Activated CD4-positive, alpha-beta T cell treated with anti-CD3 and anti-CD28 coated beads for 36 hours (primary cell): ENCODE results near the gene MED13. TPM values are rescaled to one million over a fixed set of nuclear protein-coding genes. Genes with fewer than 3 reads are reported as not detected.
"Not testable (repeated sequence)": the region's sequence is repeated elsewhere in the genome, so short reads cannot be mapped to it uniquely, and the experiment has no call there.

Experiments
- ATAC-seq: fragments of 200-7000 bp; cut with Tn5 transposase; one replicate; pipeline ENCODE4 v1.10.0; 2021; ENCODE audit warnings: mild to moderate bottlenecking, moderate library complexity
- CTCF ChIA-PET: fragments of 350-600 bp; sonication (Branson Sonifier 250); formaldehyde crosslinking; loops from one replicate; lab custom pipeline; 2021; ENCODE audit warnings: antibody characterized with exemption; lab: Charles Lee
- POLR2A ChIA-PET: fragments of 350-600 bp; sonication (Branson Sonifier 250); formaldehyde crosslinking; loops from one replicate; lab custom pipeline; 2021; ENCODE audit warnings: antibody characterized with exemption, inconsistent platforms; lab: Charles Lee
- DNase-seq: peaks from one replicate; pipeline ENCODE4 v3.0.0-alpha.2; 2020
- H3K27ac Mint-ChIP-seq: one replicate; pipeline ENCODE4 v1.8.0; 2021; ENCODE audit warnings: mixed read lengths
- H3K27me3 Mint-ChIP-seq: one replicate; pipeline ENCODE4 v1.8.0; 2021; ENCODE audit warnings: mixed read lengths
- H3K36me3 Mint-ChIP-seq: one replicate; pipeline ENCODE4 v1.8.0; 2021; ENCODE audit warnings: low read depth, mixed read lengths
- H3K4me1 Mint-ChIP-seq: one replicate; pipeline ENCODE4 v1.8.0; 2021; ENCODE audit warnings: mixed read lengths
- H3K4me3 Mint-ChIP-seq: one replicate; pipeline ENCODE4 v1.8.0; 2021; ENCODE audit warnings: mild to moderate bottlenecking, moderate library complexity, mixed read lengths
- H3K9me3 Mint-ChIP-seq: one replicate; pipeline ENCODE4 v1.8.0; 2021; ENCODE audit warnings: low read depth, mixed read lengths
- intact Hi-C, 2 experiments: fragments of 100-400 bp; cut with DNase I in 1 of 2; cut with micrococcal nuclease in 1 of 2; formaldehyde crosslinking; loops; one replicate each; pipeline versions ENCODE4 v1.14.2 to v1.15.1; 2022 to 2024; cut with DNase I, micrococcal nuclease
- total RNA-seq, 2 experiments: library from RNA; stranded (reverse); gene quantifications; one replicate each; pipeline ENCODE4 v1.2.3, GENCODE V29; 2021

Gene MED13
- total RNA-seq, 2 experiments from 2014 or later = 33.7 to 49.8 TPM

DNA sequence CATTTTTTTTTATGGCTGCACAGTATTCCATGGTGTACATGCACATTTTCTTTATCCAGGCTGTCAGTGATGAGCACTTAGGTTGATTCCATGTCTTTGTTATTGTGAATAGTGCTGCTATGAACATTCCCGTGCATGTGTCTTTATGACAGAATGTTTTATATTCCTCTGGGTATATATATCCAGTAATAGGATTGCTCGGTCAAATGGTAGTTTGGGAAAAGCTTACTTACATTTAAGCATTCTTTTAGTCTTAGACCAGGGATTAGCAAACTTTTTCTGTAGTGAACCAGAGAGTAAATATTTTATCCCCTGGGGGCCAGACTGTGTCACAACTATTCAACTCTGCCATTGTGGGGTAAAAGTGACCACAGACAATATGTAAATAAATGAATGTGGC is 40.2 kb downstream of the MED13 start:
- ChIA-PET CTCF (no interaction called here), POLR2A (no interaction called here)
- H3K36me3 Mint-ChIP-seq = peaks cover 56% of the 10 kb centered on the region
- no peak overlapping the region for H3K27ac Mint-ChIP-seq
- no peak for DNase-seq
- H3K4me3 Mint-ChIP-seq = no peak overlapping the region
- no peak for ATAC-seq
- peaks cover 15% of the 10 kb centered on the region for H3K4me1 Mint-ChIP-seq
- H3K9me3 Mint-ChIP-seq = no peaks in the 10 kb centered on the region
- intact Hi-C loops = loop anchor here in 1 of 2 experiments (1.0 kb wide), 1 partner anchor 16 kb away; no protein-coding TSS in a partner anchor
- no peaks in the 10 kb centered on the region for H3K27me3 Mint-ChIP-seq

DNA sequence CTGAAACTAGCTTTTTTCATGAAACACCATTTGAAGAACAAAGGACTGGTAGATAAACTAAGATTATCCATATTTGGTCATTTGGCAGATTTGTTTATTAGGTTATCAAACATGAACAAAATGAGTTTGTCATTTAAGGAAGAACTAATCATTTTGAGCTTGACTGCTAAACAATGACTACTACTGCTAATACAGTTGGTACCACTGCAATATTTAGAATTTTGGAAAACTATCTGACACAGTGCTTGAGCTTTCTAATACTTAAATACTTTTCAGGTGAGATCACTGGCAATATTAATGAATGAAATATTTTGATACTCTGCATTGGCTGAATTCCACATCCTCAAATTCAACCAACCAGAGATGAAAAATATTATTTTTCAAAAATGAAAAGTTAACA is 47.2 kb downstream of the MED13 start:
- no peak overlapping the region for H3K4me3 Mint-ChIP-seq
- H3K9me3 Mint-ChIP-seq = no peaks in the 10 kb centered on the region
- H3K4me1 Mint-ChIP-seq = no peaks in the 10 kb centered on the region
- no peaks in the 10 kb centered on the region for H3K27me3 Mint-ChIP-seq
- ATAC-seq (no peak), DNase-seq (no peak)
- CTCF ChIA-PET = interaction anchor here (0.7 kb wide), 1 partner anchor 83 kb away, joined by 3 read pairs; no protein-coding TSS in a partner anchor
- intact Hi-C loops = no loop called here
- peaks cover 30% of the 10 kb centered on the region for H3K36me3 Mint-ChIP-seq
- POLR2A ChIA-PET = no interaction called here
- no peak overlapping the region for H3K27ac Mint-ChIP-seq

GRCh38 chr17:62017496-62017895 is 47.6 kb downstream of the MED13 start:
- Mint-ChIP-seq H3K4me1 (no peaks in the 10 kb centered on the region), H3K4me3 (no peak overlapping the region), H3K36me3 (peaks cover 30% of the 10 kb centered on the region), H3K9me3 (no peaks in the 10 kb centered on the region), H3K27me3 (no peaks in the 10 kb centered on the region), H3K27ac (no peak overlapping the region)
- CTCF ChIA-PET = interaction anchor here (0.7 kb wide), 1 partner anchor 84 kb away, joined by 3 read pairs; no protein-coding TSS in a partner anchor
- POLR2A ChIA-PET = no interaction called here
- intact Hi-C loops = no loop called here
- ATAC-seq (no peak), DNase-seq (no peak)

GRCh38 chr17:62014526-62014925 is 50.6 kb downstream of the MED13 start:
- H3K9me3 Mint-ChIP-seq = no peaks in the 10 kb centered on the region
- no peak overlapping the region for H3K27ac Mint-ChIP-seq
- ATAC-seq (no peak), DNase-seq (no peak)
- peaks cover 40% of the 10 kb centered on the region for H3K36me3 Mint-ChIP-seq
- CTCF ChIA-PET = no interaction called here
- H3K27me3 Mint-ChIP-seq = no peaks in the 10 kb centered on the region
- POLR2A ChIA-PET = no interaction called here
- H3K4me3 Mint-ChIP-seq = no peak overlapping the region
- peaks cover 5% of the 10 kb centered on the region for H3K4me1 Mint-ChIP-seq
- intact Hi-C loops = no loop called here

GRCh38 chr17:62009220-62009619 is 55.9 kb downstream of the MED13 start:
- peaks cover 27% of the 10 kb centered on the region for H3K4me1 Mint-ChIP-seq
- intact Hi-C loops = loop anchor here in 1 of 2 experiments (1.0 kb wide), 1 partner anchor 15 kb away; no protein-coding TSS in a partner anchor
- POLR2A ChIA-PET = no interaction called here
- H3K27ac Mint-ChIP-seq = no peak overlapping the region
- no peak overlapping the region for H3K4me3 Mint-ChIP-seq
- ATAC-seq = no peak
- CTCF ChIA-PET = no interaction called here
- no peak for DNase-seq
- H3K27me3 Mint-ChIP-seq = no peaks in the 10 kb centered on the region
- no peaks in the 10 kb centered on the region for H3K9me3 Mint-ChIP-seq
- peaks cover 58% of the 10 kb centered on the region for H3K36me3 Mint-ChIP-seq

DNA sequence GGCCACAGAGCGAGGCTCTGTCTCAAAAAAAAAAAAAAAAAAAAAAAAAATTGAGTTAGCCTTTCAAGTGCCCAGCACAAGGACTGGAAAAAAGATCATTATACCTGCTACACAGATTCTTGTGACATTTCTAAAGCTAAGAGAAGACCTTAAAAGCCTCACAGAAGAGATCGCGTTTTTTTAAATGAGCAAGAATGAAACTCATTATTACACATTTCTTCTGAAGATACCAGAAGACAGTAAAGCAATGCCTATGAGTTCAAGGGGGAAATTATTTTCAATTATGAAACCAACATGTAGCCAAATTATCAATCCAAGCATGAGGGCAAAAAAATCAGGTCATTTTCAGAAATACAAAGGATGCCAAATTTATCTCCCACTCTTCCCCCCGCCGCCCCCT is 56.8 kb downstream of the MED13 start:
- DNase-seq (no peak), ATAC-seq (peak; percentile 90)
- peaks cover 58% of the 10 kb centered on the region for H3K36me3 Mint-ChIP-seq
- peak overlapping the region; percentile 37 for H3K27ac Mint-ChIP-seq
- CTCF ChIA-PET = no interaction called here
- POLR2A ChIA-PET = no interaction called here
- no peak overlapping the region for H3K4me3 Mint-ChIP-seq
- H3K27me3 Mint-ChIP-seq = no peaks in the 10 kb centered on the region
- no peaks in the 10 kb centered on the region for H3K9me3 Mint-ChIP-seq
- intact Hi-C loops = no loop called here
- peaks cover 29% of the 10 kb centered on the region for H3K4me1 Mint-ChIP-seq

DNA sequence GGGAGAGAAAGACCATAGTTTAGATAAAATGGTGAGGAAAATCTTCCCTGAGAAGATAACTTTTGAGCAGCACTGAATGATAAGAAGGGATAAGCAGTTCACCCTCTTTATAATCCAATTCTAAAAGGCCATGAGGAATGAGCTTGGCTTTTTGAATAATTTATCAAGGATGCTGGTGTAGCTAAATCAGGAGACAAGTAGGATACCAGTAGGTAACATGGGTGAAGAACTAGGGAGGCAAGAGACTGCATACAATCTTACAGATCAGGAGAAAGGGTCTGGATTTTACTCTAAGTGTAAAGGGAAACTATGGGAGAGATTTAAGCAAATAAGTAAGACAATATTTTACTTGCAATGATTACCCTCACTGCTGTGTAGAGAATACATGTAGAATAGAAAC is 60.7 kb downstream of the MED13 start:
- ChIA-PET CTCF (interaction anchor here (1.1 kb wide), 1 partner anchor 28 kb away, joined by 3 read pairs; no protein-coding TSS in a partner anchor), POLR2A (no interaction called here)
- Mint-ChIP-seq H3K4me1 (peaks cover 38% of the 10 kb centered on the region), H3K9me3 (no peaks in the 10 kb centered on the region), H3K27ac (no peak overlapping the region), H3K36me3 (peaks cover 35% of the 10 kb centered on the region), H3K27me3 (no peaks in the 10 kb centered on the region), H3K4me3 (no peak overlapping the region)
- intact Hi-C loops = no loop called here
- ATAC-seq (no peak), DNase-seq (no peak)

DNA sequence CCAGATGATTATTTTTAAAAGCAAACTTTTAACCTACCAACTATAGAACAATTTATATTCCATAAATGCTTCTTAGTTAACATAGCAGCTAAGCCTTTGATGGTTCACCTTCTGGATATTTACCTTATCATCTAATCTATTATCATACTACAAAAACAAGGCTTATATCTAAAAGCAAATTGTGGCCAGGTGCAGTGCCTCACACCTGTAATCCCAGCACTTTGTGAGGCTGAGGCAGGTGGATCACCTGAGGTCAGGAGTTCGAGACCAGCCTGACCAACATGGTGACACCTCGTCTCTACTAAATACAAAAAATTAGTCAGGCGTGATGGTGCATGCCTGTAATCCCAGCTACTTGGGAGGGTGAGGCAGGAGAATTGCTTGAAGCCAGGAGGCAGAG is 61.9 kb downstream of the MED13 start:
- H3K27ac Mint-ChIP-seq, H3K27me3 Mint-ChIP-seq, ATAC-seq, POLR2A ChIA-PET, CTCF ChIA-PET, intact Hi-C loops, H3K9me3 Mint-ChIP-seq, H3K4me3 Mint-ChIP-seq, DNase-seq: not testable (repeated sequence)
- peaks cover 32% of the 10 kb centered on the region for H3K4me1 Mint-ChIP-seq
- peaks cover 27% of the 10 kb centered on the region for H3K36me3 Mint-ChIP-seq

- ATAC-seq = no peak
- no peaks in the 10 kb centered on the region for H3K9me3 Mint-ChIP-seq
- no peak overlapping the region for H3K27ac Mint-ChIP-seq
Observed at GRCh38 chr17:62001105-62001504, 64.0 kb downstream of the MED13 start.

DNA sequence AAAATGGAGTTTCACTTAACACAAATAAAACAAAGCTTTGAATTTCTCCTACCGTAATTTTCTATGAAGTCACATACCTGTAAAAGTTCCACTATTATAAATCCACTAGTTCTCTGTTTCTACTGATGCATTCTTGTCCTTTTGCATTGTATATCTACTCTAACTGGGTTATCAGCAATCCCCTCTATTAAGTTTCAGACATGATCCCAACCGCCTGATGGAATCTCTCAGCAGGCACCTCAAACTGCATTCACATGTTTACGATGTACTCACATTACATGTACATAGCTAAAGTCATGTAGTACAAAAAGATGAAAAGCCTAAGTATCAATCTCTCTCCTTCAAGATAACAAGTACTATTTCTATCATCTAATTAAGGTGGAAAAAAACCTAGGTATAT is 64.9 kb downstream of the MED13 start:
- ATAC-seq (no peak), DNase-seq (no peak)
- peaks cover 15% of the 10 kb centered on the region for H3K36me3 Mint-ChIP-seq
- intact Hi-C loops = no loop called here
- H3K4me3 Mint-ChIP-seq = no peak overlapping the region
- H3K27ac Mint-ChIP-seq = no peak overlapping the region
- ChIA-PET POLR2A (interaction anchor here (1.2 kb wide), 1 partner anchor 31 kb away, joined by 4 read pairs; no protein-coding TSS in a partner anchor), CTCF (no interaction called here)
- no peaks in the 10 kb centered on the region for H3K9me3 Mint-ChIP-seq
- peaks cover 30% of the 10 kb centered on the region for H3K4me1 Mint-ChIP-seq
- no peaks in the 10 kb centered on the region for H3K27me3 Mint-ChIP-seq

More at GRCh38 chr17:62001105-62001504, 64.0 kb downstream of the MED13 start:
- no peak overlapping the region for H3K4me3 Mint-ChIP-seq
- intact Hi-C loops = no loop called here
- ChIA-PET POLR2A (no interaction called here), CTCF (no interaction called here)
- DNase-seq = no peak
- peaks cover 19% of the 10 kb centered on the region for H3K36me3 Mint-ChIP-seq
- no peaks in the 10 kb centered on the region for H3K27me3 Mint-ChIP-seq
- peaks cover 32% of the 10 kb centered on the region for H3K4me1 Mint-ChIP-seq

DNA sequence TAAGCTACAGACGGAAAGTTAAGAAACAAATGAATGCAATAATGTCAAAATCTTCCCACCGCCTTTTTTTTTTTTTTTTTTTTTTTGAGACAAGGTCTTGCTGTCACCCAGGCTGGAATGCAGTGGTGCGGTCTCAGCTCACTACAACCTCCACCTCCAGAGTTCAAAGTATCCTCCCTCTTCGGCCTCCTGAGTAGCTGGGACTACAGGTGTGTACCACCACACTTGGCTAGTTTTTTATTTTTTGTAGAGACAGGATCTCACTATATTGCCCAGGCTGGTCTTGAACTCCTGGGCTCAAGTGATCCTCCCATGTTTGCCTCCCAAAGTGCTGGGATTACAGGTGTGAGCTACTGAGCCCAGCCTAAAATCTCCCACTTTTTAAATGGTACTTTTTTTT is 66.5 kb downstream of the MED13 start:
- H3K27ac Mint-ChIP-seq, H3K4me3 Mint-ChIP-seq, DNase-seq, H3K36me3 Mint-ChIP-seq, H3K27me3 Mint-ChIP-seq, intact Hi-C loops, POLR2A ChIA-PET, H3K9me3 Mint-ChIP-seq, ATAC-seq: not testable (repeated sequence)
- CTCF ChIA-PET = interaction anchor here (0.9 kb wide), 1 partner anchor 136 kb away, joined by 3 read pairs; the partner anchor contains the start of gene BRIP1
- H3K4me1 Mint-ChIP-seq = peaks cover 24% of the 10 kb centered on the region

GRCh38 chr17:61997664-61998063 is 67.4 kb downstream of the MED13 start:
- Mint-ChIP-seq H3K27ac (no peak overlapping the region), H3K9me3 (no peaks in the 10 kb centered on the region), H3K36me3 (peaks cover 7% of the 10 kb centered on the region), H3K4me1 (peaks cover 24% of the 10 kb centered on the region), H3K4me3 (no peak overlapping the region), H3K27me3 (no peaks in the 10 kb centered on the region)
- intact Hi-C loops = no loop called here
- DNase-seq (no peak), ATAC-seq (no peak)
- POLR2A ChIA-PET = no interaction called here
- CTCF ChIA-PET = interaction anchor here (0.9 kb wide), 1 partner anchor 135 kb away, joined by 3 read pairs; the partner anchor contains the start of gene BRIP1
